GM04503 (cell line): ENCODE results near the gene DTNB.

ENCODE experiments used
- DNase-seq: peaks from one replicate; pipeline ENCODE4 v3.0.0-alpha.2; 2012; ENCODE audit warnings: low read depth

DTNB gene

DNA sequence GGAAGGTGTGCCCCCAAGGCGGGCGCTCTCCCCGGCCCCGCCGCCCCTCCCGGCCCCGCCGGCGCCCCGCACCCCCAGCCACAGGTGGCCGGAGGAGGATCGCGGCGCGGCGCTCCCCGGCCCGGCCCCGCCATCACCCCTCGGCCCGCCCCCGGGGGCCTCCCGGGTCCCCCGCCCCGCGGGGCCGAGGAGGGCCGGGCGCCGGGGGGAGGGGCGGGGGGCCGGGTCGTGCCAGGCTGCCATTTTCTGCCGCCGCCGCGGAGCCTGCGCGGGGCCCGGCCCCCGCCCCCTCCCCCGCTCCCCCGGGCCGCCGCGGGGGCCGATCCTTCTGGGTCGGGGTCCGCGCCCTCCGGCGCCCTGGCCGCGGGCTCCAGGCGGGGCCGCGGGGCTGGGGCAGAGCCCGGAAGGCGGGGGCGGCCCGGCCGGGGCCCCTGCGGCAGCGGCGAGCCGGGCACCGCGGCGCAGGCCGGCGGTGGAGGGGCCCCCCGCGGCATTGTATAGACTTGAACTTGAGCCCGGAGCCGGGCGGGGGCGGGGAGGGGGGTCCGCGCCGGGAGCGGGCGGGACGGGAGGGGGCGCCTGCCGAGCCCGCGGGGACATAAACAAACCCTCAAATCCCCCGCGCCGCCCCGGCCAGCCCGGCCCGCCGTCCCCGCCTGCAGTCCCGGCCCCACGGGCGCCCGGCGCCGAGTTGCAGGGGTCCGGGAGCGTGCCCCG lies 332.2 kb downstream of the DTNB start:
- no peak for DNase-seq

DNA sequence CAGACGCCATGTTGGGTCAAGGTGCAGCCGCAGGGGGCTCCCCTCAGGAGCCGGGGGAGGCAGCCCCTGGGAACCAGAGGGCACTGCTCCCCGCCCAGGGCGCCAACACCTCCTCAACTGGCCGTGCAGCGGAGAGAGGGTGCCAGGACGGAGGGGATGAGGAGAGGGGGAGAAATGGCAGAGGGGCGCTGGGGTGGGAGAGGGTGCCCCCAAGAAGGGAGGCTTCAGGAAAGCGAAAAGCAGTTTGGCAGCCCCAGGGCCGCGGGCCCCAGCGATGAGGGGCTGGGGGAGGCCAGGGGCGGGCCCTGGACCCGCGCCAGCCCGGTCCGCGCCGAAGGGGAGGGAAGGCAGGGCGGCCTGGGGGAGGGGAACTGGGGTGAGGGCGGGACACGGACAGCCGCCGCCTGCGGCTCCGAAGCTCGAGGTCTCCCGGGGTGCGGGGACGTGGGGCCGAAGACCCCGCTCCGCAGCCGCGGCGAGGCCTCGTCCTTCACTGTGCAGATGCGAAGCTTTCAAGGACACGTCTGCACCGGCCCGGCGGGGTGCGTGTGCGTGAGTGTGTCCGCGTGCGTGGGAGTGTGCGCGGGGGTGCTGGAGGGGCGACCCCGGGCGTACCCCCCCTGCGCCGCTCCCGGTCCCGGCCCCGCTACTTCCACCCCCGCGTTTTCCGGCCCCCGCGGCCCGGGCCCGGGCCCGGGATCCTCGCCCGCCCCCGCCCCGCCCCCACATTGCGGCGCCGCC lies 333.0 kb downstream of the DTNB start:
- DNase-seq, result no peak

DNA sequence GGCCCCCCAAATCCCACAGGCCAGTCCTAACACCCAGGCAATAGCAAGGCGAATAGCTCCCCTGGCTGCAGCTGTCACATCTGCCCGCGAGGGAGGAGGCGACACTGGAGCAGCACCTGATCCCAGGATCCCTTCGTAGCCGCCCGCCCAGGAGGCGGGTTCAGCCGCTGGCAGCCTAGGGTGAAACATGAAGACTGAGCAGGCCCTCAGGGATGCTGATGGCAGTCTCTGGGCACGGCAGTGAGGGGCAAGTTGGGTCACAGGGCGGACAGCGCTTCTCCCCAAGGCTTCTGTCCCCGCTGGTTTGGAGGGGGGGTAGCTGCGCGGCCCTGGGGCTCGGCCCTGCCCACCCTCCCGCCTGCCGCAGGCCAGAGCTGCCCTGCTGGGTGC lies 333.6 kb downstream of the DTNB start:
- no peak for DNase-seq

- DNase-seq, result no peak
These were observed 334.1 kb downstream of the DTNB start for GRCh38 chr2:25339211-25339674.

- DNase-seq, result no peak
These were observed 335.0 kb downstream of the DTNB start for GRCh38 chr2:25338401-25338800.

DNA sequence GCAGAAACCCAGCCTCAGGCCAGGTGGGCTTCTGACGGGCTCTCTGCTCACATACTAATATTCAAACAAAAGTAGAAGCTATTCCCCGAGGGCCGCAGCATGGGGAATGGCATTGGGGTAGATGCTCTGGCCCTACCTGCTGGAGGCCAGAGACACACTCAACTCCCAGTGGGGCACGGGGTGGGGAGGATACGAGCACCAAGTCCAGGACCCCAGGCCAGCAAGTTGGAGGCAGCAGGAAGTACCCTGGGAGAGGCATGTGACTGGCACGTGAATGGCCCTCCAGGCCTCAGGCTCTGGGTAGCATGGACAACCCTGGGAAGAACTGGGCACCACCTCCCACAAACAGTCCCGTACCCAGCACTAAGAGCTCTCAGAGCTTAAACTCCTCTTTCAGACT lies 335.5 kb downstream of the DTNB start:
- DNase-seq, result no peak

- DNase-seq, result no peak
These were observed 336.1 kb downstream of the DTNB start for GRCh38 chr2:25337276-25337675.

DNA sequence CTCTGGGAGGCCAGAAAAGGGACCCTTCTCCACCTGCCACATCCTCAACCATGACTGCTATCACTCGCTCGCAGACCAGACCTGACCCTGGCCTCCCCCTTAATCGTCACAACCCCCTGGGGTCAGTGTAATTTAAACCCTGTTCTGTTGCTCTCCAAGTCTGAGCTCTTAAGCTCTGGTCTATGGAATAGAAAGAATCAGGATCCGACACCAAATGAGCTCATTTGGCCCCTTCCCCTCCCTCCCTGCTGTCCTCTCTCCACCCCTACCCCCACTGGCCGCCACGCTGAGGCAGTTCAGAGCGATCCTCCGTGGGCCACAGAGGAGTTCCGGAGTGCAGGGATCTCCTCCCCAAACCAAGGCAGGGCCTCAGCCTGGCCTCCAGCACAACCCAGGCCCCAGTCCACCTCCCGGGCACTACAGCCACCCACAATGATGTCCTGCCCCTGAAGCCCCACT lies 337.0 kb downstream of the DTNB start:
- no peak for DNase-seq

- DNase-seq, result no peak
These were observed 337.4 kb downstream of the DTNB start for GRCh38 chr2:25335971-25336370.

- no peak for DNase-seq
These were observed 338.2 kb downstream of the DTNB start for GRCh38 chr2:25335204-25335603.

DNA sequence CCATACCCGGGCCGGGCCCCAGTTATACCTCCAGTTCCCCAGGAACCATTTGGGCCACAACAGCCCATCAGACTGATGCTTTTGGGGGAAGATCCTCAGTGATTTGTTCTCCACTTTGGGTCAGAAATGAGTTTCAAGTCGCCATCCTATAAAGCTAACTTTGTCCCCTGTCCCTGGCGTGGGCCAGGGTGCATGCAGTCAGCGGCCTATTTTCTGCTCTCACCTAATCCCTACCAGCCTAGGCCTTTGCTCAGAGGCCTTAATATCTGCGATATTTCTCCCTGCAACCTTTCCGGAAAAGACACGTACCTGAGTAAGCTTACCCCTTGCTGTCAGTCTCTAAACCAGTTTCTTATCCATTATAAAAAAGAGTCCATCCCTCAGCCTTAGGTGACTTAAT lies 338.9 kb downstream of the DTNB start:
- no peak for DNase-seq

GRCh38 chr2:25333981-25334380 lies 339.4 kb downstream of the DTNB start:
- DNase-seq, result no peak

- no peak for DNase-seq
These were observed 340.8 kb downstream of the DTNB start for GRCh38 chr2:25332571-25332970.

- DNase-seq, result no peak
These were observed 341.6 kb downstream of the DTNB start for GRCh38 chr2:25331686-25332365.

GRCh38 chr2:25330937-25331336 lies 342.4 kb downstream of the DTNB start:
- DNase-seq, result no peak

DNA sequence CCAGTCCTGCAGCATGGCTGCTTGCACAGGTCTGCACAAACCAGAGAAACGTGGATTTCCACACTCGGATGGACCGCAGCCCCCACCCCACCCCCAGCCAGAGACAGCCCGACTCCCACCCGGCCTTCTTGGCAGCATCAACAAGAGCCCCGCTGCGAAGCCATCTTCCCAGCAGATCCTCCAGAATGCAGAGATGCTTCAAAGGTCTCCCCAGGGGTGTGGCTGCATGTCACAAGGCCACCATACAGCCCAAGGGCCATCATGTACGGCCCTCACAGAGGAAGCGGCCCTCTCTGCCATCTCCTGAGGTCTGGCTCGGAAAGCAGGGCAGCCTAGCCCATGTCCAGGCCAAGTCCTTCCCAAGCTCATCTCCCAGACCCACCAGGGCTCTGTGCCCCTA lies 343.1 kb downstream of the DTNB start:
- DNase-seq, result no peak

- no peak for DNase-seq
These were observed 345.0 kb downstream of the DTNB start for GRCh38 chr2:25328152-25329085.
